Ovary (tissue), 9 donors: ENCODE measurements around the gene NLK. TPM values are rescaled to one million over a fixed set of nuclear protein-coding genes. Genes with fewer than 3 reads are reported as not detected.
"Not testable (repeated sequence)": the region's sequence is repeated elsewhere in the genome, so short reads cannot be mapped to it uniquely, and the experiment has no call there.

ENCODE experiments used
- DNase-seq, 5 donors: peaks; one replicate each; pipeline ENCODE4 v3.0.0-alpha.2; 2019 to 2020
- H3K27ac ChIP-seq, 2 donors: fragments of 200-600 bp; one replicate each; pipeline versions ENCODE4 v1.5.1 to v1.8.0; 2019 to 2022
- H3K27me3 ChIP-seq: fragments of 200-600 bp; one replicate; pipeline ENCODE4 v1.8.0; 2022
- H3K36me3 ChIP-seq: fragments of 200-600 bp; sonication (generic); one replicate; pipeline ENCODE4 v1.5.1; 2019
- H3K4me1 ChIP-seq: one replicate; pipeline ENCODE4 v1.8.1; 2013; ENCODE audit warnings: mild to moderate bottlenecking, moderate library complexity; ENCODE audit not compliant: insufficient read depth
- H3K4me3 ChIP-seq: fragments of 200-600 bp; sonication (generic); one replicate; pipeline ENCODE4 v1.5.1; 2017
- H3K9me3 ChIP-seq, 2 donors: fragments of 200-600 bp in 1 of 2; sonication (generic) in 1 of 2; one replicate each; pipeline versions ENCODE4 v1.5.1 to v1.8.1; 2013 to 2019; ENCODE audit warnings: mild to moderate bottlenecking in 1 of 2, moderate library complexity in 1 of 2
- EP300 ChIP-seq: sonication (generic); formaldehyde crosslinking; IDR thresholded peaks from one replicate; pipeline ENCODE4 v1.6.1; 2017; ENCODE audit warnings: antibody characterized with exemption
- POLR2A ChIP-seq: fragments of 450-650 bp; IDR thresholded peaks from one replicate; pipeline ENCODE4 v1.6.1; 2017; ENCODE audit warnings: antibody characterized with exemption, mild to moderate bottlenecking, moderate library complexity
- WGBS, 3 donors: extraction: QIAGEN DNeasy Blood & Tissue Kit in 1 of 3; methylation state at CpG; one replicate each; pipeline versions ENCODE4 v1.1.5 to v1.1.7; 2013 to 2017; 5-methylcytosine and 5-hydroxymethylcytosine counted together
- intact Hi-C, 4 donors: fragments of 100-400 bp; cut with DNase I; formaldehyde crosslinking; loops; one replicate each; pipeline versions ENCODE4 v1.11.0 to v1.15.1; 2022 to 2023
- polyA plus RNA-seq, 2 donors: library from polyadenylated mRNA; stranded (reverse); fragments of 200-250 nt in 1 of 2; fragments of 350-450 nt in 1 of 2; fragmentation: Illumina TruSeq in 1 of 2; extraction: RNeasy Lipid Tissue Mini Kit (QIAGEN cat#74804) in 1 of 2; gene quantifications; one replicate each; pipeline ENCODE4 v1.2.3, GENCODE V29; 2013 to 2014
- small RNA-seq: library from RNA; depleted of rRNA; stranded (forward); fragments of <200 nt; gene quantifications from one replicate; pipeline ENCODE3, GENCODE V24; 2016
- total RNA-seq, 7 donors: library from RNA; depleted of rRNA in 2 of 7; stranded (reverse); fragments of >200 nt in 2 of 7; fragmentation: NEBNext Ultra II Directional in 3 of 7; extraction: Animal tissue kit (Norgen Biotek cat#: 25700) in 3 of 7; gene quantifications; one replicate each; pipeline versions ENCODE4 v1.1.0 to v1.2.4, GENCODE V29; 2016 to 2023
- TF ChIP-seq, protein P1 (sequence below), 3 donors: fragments of 450-650 bp in 2 of 3; fragments of 200-600 bp in 1 of 3; IDR thresholded peaks; one replicate each; pipeline versions ENCODE4 v1.5.1 to v1.8.0; 2016 to 2022; ENCODE audit warnings: antibody characterized with exemption in 3 of 3, mild to moderate bottlenecking in 1 of 3
- donor health status: DM: no; HTN: no; CAD: no; lungs with moderate emphysema.
- donor health status: DM: no; HTN: no; CAD: no.
- donor health status: Bipolar disorder and iron deficiency.
- donor health status: DM: yes; HTN: yes; CAD: no.
- donor health status: DM: no; HTN: no; CAD: no.
- donor health status: DM: yes; HTN: yes; CAD: no.

NLK gene
- total and polyA plus RNA-seq, 9 donors: 7.3 to 15.6 (median 12.3) TPM

DNA sequence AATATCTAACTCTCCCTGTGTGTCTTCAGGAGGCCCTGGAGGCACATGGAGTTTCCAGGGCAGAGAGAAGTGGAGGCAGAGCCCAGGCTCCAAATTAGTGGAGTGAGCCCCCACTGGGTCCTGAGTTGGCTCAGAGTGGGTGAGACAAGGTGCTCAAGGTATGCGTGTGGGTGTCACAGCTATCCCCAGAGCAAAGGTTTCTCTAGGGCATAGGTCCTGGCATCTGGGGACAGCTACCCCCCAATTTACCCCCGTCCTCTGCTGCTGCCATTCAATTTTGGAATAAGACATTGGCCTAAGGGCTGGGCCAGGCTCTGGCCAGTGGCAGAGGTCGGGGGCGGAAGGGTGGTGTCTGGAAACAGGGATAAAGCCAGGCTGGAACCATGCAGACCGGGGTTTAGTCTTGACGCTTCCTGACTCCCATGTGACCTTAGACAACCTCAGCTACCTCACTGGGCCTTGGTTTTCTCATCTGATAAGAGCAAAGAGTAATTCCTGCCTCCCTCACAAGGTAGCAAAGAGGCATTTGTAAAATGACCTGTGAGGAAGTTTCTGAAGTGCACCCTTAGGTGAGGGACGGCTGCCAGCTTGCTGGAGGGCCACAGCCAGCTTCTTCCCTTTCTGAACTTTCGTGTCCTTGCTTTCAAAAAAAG lies 198.3 kb downstream of the NLK start:
- no peak for DNase-seq
- no peaks in the 10 kb centered on the region for H3K9me3 ChIP-seq
- H3K4me3 ChIP-seq: no peak overlapping the region
- H3K27ac ChIP-seq: no peak overlapping the region
- H3K27me3 ChIP-seq: no peaks in the 10 kb centered on the region
- intact Hi-C loops: no loop called here
- no peaks in the 10 kb centered on the region for H3K4me1 ChIP-seq
- TF ChIP-seq POLR2A (no peak), EP300 (no peak)
- TF ChIP-seq, protein P1, sequence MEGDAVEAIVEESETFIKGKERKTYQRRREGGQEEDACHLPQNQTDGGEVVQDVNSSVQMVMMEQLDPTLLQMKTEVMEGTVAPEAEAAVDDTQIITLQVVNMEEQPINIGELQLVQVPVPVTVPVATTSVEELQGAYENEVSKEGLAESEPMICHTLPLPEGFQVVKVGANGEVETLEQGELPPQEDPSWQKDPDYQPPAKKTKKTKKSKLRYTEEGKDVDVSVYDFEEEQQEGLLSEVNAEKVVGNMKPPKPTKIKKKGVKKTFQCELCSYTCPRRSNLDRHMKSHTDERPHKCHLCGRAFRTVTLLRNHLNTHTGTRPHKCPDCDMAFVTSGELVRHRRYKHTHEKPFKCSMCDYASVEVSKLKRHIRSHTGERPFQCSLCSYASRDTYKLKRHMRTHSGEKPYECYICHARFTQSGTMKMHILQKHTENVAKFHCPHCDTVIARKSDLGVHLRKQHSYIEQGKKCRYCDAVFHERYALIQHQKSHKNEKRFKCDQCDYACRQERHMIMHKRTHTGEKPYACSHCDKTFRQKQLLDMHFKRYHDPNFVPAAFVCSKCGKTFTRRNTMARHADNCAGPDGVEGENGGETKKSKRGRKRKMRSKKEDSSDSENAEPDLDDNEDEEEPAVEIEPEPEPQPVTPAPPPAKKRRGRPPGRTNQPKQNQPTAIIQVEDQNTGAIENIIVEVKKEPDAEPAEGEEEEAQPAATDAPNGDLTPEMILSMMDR (IDR thresholded peaks at IDR 0.05): no peak
- WGBS, 3 donors: 86 to 94% (median 93%) methylated on average over 8 of the region's 8 CpGs
- H3K36me3 ChIP-seq: no peaks in the 10 kb centered on the region

- Histone ChIP-seq H3K27ac (no peak overlapping the region), H3K36me3 (no peaks in the 10 kb centered on the region), H3K27me3 (no peaks in the 10 kb centered on the region), H3K4me3 (no peak overlapping the region), H3K9me3 (no peaks in the 10 kb centered on the region), H3K4me1 (no peaks in the 10 kb centered on the region)
- DNase-seq: no peak
- TF ChIP-seq EP300: no peak
- 88 to 93% (median 93%) methylated on average over 6 of the region's 6 CpGs for WGBS, 3 donors
- intact Hi-C loops: no loop called here
Measured at GRCh38 chr17:28242791-28243190, 200.3 kb downstream of the NLK start.

DNA sequence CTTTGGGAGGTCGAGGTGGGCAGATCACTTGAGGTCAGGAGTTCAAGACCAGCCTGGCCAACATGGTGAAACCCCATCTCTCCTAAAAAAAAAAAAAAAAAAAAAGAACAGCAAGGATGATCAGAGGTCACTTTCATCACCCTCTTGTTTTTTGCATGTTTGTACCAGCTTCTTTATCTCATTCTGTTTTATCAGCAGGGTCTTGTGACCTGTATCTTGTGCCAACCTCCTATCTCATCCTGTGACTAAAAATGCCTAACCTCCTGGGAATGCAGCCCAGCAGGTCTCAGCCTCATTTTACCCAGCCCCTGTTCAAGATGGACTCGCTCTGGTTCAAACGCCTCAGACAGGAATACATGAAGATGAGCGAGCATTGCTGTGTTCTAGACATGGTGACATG lies 200.8 kb downstream of the NLK start:
- H3K4me3 ChIP-seq, H3K4me1 ChIP-seq, DNase-seq, H3K27me3 ChIP-seq, H3K27ac ChIP-seq, H3K36me3 ChIP-seq, intact Hi-C loops, H3K9me3 ChIP-seq: not testable (repeated sequence)
- 88 to 90% (median 90%) methylated on average over 4 of the region's 4 CpGs for WGBS, 3 donors

- Histone ChIP-seq H3K4me3 (no peak overlapping the region), H3K27ac (no peak overlapping the region), H3K4me1 (no peaks in the 10 kb centered on the region), H3K36me3 (no peaks in the 10 kb centered on the region), H3K9me3 (no peaks in the 10 kb centered on the region), H3K27me3 (no peaks in the 10 kb centered on the region)
- intact Hi-C loops: no loop called here
- TF ChIP-seq, protein P1 (IDR thresholded peaks at IDR 0.05): no peak
- TF ChIP-seq POLR2A: no peak
- TF ChIP-seq EP300: no peak
- WGBS, 3 donors: 92 to 98% (median 94%) methylated on average over 4 of the region's 4 CpGs
- DNase-seq: no peak
Measured at GRCh38 chr17:28244446-28244845, 202.0 kb downstream of the NLK start.

Small RNAs within 50 kb of the gene (small RNA-seq; reads per million reads assigned to genes)
- gene RF00006 (not detected), gene RF00156 (not detected), gene RF00601 (not detected), gene RPS29P22 (not detected)

Other genes starting within 250 kb of the NLK start
- gene NOS2, start 242.1 kb upstream of the NLK start, total RNA-seq: under 1 TPM; 0.11 to 0.63 (median 0.40) TPM
- 1 to 10 TPM in 1 of 2 donors, under 1 TPM in 1; 0.33 to 1.9 TPM for gene NOS2, start 242.1 kb upstream of the NLK start, polyA plus RNA-seq
- gene LYRM9, start 149.3 kb upstream of the NLK start, total RNA-seq: 10 to 100 TPM; 17.5 to 39.8 (median 20.5) TPM
- 10 to 100 TPM; 18.6 to 24.7 TPM for gene LYRM9, start 149.3 kb upstream of the NLK start, polyA plus RNA-seq